GM21526 (cell line): ENCODE data around the gene ENDOD1.

Experiments used
- ATAC-seq: cut with Tn5 transposase; IDR thresholded peaks from one replicate; pipeline ENCODE4 v1.9.1; 2021; ENCODE audit warnings: moderate library complexity; ENCODE audit not compliant: unreplicated experiment, low FRiP score

The ENDOD1 gene

GRCh38 chr11:95156916-95157541, 67.4 kb downstream of the ENDOD1 start:
- ATAC-seq: no peak

GRCh38 chr11:95157824-95158223, 68.2 kb downstream of the ENDOD1 start:
- no peak for ATAC-seq

GRCh38 chr11:95161248-95161647, 71.6 kb downstream of the ENDOD1 start:
- ATAC-seq: no peak

GRCh38 chr11:95163106-95163505, 73.5 kb downstream of the ENDOD1 start:
- ATAC-seq: no peak

DNA sequence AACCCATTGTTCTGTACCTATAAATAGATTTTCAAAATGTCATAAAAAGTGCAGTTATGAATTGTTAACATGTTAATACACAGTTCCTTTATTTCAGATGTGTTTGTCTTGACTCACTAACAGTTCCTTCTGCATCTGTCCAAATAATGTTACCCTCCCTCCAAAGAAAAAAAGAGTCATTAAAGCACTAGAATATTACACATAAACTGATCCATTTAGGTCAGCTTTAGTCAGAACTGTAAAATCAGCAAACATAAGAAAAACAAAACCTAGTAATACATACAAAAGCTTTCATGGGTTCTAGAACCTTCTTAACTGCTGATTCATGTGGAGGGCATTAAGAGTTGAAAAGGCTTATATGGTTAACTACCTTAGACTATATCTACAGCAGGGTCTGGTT, 76.0 kb downstream of the ENDOD1 start:
- no peak for ATAC-seq

DNA sequence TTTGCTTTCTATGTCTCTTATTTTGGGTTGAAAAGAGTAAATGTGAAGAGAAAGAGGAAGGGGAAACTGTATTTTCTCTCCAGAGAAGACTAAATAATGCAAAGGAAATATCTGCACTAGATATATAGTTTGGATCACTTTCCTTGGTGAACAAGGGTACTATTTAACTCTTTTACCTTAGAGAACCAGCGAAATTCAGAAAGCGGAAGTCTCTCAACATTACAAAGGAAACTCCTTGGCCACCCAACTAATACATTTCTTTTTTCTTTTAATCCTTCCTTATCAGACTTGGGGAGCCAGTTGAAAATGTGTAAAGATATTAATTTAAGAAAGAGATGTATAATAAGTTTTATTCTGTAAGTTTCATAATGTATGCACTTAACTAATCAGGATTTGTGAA, 77.1 kb downstream of the ENDOD1 start:
- no peak for ATAC-seq

DNA sequence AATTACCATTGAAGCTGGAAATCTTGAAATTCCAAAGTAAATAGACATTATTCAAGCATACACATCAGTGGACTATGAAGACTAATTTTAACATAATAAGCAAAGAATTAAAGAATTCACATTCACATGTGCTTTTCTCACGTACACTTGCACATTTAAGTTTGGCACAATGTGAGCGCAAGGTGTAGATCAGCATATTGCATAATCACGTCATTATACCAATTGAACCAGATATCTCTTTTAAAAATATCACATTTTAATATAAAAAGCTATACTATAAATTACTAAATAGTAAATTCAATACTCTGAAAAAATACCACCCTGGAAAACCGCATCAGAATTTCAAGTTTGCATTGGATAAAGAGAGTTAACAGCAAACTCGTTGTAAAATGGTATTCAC, 80.6 kb downstream of the ENDOD1 start:
- ATAC-seq: no peak

GRCh38 chr11:95175818-95176380, 86.3 kb downstream of the ENDOD1 start:
- no peak for ATAC-seq
